ENCODE measurements around the gene SIGLECL1. TPM values are rescaled to one million over a fixed set of nuclear protein-coding genes. Genes with fewer than 3 reads are reported as not detected.

SIGLECL1 gene
- total RNA-seq, 1 donor from 2014 or later = not detected

DNA sequence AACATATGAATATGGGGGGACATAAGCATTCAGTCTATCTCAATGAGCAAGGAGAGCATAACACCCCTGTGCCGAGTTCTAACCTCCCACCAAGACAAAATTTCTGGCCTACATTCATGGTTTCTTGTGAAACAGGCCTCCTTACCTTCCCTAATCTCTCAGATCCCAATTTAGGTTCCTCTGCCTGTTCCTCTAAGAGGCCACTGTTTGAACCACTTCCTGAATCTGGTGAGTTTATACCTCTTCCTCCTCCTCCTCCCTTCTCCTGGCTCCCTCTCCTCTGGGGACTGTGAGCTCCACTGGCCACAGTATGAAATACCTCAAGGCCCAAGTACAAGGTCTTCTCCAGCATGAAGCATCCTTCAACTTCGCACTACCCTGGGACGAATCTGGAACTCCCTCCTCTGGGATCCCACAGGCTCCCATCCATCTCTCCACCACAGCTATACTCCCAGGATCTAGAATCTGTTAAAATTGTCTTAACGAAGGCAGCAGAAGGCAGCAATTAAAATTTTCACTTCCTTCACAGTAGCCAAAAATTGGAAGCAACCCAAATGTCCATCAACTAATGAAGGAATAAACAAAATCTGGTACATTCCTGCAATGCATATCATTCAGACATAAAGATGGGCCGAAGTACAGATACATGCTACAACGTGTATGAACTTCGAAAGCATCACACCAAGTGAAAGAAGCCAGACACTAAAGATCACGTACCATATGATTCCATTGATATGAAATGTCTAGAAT is 7.8 kb upstream of the SIGLECL1 start:
- TF ChIP-seq, protein P1, sequence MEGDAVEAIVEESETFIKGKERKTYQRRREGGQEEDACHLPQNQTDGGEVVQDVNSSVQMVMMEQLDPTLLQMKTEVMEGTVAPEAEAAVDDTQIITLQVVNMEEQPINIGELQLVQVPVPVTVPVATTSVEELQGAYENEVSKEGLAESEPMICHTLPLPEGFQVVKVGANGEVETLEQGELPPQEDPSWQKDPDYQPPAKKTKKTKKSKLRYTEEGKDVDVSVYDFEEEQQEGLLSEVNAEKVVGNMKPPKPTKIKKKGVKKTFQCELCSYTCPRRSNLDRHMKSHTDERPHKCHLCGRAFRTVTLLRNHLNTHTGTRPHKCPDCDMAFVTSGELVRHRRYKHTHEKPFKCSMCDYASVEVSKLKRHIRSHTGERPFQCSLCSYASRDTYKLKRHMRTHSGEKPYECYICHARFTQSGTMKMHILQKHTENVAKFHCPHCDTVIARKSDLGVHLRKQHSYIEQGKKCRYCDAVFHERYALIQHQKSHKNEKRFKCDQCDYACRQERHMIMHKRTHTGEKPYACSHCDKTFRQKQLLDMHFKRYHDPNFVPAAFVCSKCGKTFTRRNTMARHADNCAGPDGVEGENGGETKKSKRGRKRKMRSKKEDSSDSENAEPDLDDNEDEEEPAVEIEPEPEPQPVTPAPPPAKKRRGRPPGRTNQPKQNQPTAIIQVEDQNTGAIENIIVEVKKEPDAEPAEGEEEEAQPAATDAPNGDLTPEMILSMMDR (IDR thresholded peaks at IDR 0.05) = no peak
- no peaks in the 10 kb centered on the region for H3K4me1 ChIP-seq
- intact Hi-C loops (cut with DNase I) = no loop called here
- H3K9me3 ChIP-seq = no peaks in the 10 kb centered on the region
- no peak overlapping the region for H3K4me3 ChIP-seq
- ATAC-seq (no peak), DNase-seq (no peak)
- no peak overlapping the region for H3K27ac ChIP-seq
- peaks cover 4% of the 10 kb centered on the region for H3K27me3 ChIP-seq (ENCODE audit: low read depth)
- H3K36me3 ChIP-seq = no peaks in the 10 kb centered on the region

GRCh38 chr19:51246164-51246552 is 4.7 kb upstream of the SIGLECL1 start:
- Histone ChIP-seq H3K9me3 (no peaks in the 10 kb centered on the region), H3K36me3 (no peaks in the 10 kb centered on the region), H3K27ac (no peak overlapping the region), H3K4me1 (no peaks in the 10 kb centered on the region), H3K27me3 (ENCODE audit: low read depth) (no peaks in the 10 kb centered on the region), H3K4me3 (no peak overlapping the region)
- intact Hi-C loops (cut with DNase I) = no loop called here
- DNase-seq = no peak
- TF ChIP-seq, protein P1 (IDR thresholded peaks at IDR 0.05) = no peak
- ATAC-seq = peak in 1 of 2 donors; percentile 50

DNA sequence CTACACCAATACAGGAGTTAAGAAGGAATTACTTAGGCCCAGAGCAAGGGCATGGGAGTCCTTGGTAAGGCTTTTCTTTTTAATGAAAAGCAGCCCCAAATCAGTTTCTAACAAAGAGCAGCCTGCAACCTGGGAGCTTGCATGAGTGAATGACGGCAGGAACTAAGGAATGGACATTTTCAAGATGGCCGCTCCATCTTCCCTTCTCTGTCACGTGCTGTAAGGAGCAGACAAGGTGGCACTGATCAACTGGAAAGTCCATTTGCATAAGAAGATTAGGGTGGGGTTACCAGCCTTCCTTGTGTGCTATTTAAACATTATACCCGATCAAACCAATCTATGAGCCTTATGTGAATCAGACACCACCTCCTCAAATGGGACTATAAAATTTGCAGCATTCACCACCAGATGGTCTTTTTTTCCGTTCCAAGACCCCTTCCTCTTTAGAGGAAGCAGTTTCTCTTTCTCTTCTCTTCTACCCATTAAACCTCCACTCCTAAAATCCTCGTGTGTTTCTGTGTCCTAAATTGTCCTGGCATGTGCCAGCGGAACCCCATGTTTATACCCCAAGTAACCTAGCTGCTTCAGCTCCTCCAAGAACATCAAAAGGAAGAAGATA is 2.8 kb upstream of the SIGLECL1 start:
- Histone ChIP-seq H3K4me1 (no peaks in the 10 kb centered on the region), H3K27me3 (ENCODE audit: low read depth) (no peaks in the 10 kb centered on the region), H3K27ac (no peak overlapping the region), H3K4me3 (no peak overlapping the region), H3K9me3 (no peaks in the 10 kb centered on the region), H3K36me3 (no peaks in the 10 kb centered on the region)
- intact Hi-C loops (cut with DNase I) = no loop called here
- ATAC-seq (no peak), DNase-seq (no peak)
- TF ChIP-seq, protein P1 (IDR thresholded peaks at IDR 0.05) = no peak

DNA sequence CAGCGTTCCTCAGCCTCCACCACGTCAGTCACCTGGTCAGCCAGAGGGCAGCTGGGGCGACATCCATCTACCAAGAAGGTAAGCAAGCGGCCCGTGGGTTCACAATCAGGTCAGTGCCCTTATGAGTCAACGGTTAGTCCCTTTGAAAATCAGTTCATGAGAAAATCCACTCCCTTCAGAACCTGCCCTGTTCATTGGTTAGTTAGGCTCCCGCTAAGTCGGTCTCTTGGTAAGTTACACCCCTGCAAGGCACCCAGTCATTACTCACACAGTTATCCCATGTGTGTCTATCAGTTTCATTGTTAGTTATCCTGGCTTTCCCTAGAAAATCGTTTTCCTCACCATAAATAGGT is 564 bp downstream of the SIGLECL1 start:
- no peak for ATAC-seq
- no peaks in the 10 kb centered on the region for H3K36me3 ChIP-seq
- H3K9me3 ChIP-seq = no peaks in the 10 kb centered on the region
- peaks cover 3% of the 10 kb centered on the region for H3K27me3 ChIP-seq (ENCODE audit: low read depth)
- no peak for DNase-seq
- TF ChIP-seq, protein P1 (IDR thresholded peaks at IDR 0.05) = no peak
- H3K4me3 ChIP-seq = no peak overlapping the region
- intact Hi-C loops (cut with DNase I) = no loop called here
- H3K27ac ChIP-seq = no peak overlapping the region
- no peaks in the 10 kb centered on the region for H3K4me1 ChIP-seq

- intact Hi-C loops (cut with DNase I) = no loop called here
- ATAC-seq = no peak
- no peak overlapping the region for H3K4me3 ChIP-seq
These were observed 1.6 kb downstream of the SIGLECL1 start for GRCh38 chr19:51252306-51253079.

More at GRCh38 chr19:51252306-51253079, 1.6 kb downstream of the SIGLECL1 start:
- H3K27me3 ChIP-seq (ENCODE audit: low read depth) = peaks cover 3% of the 10 kb centered on the region
- H3K9me3 ChIP-seq = no peaks in the 10 kb centered on the region
- TF ChIP-seq, protein P1 (IDR thresholded peaks at IDR 0.05) = no peak
- H3K36me3 ChIP-seq = no peaks in the 10 kb centered on the region
- no peak for DNase-seq
- no peak overlapping the region for H3K27ac ChIP-seq
- no peaks in the 10 kb centered on the region for H3K4me1 ChIP-seq

All from lower lobe of right lung (tissue), 2 donors.